A673 (cell line): ENCODE data around the gene TBC1D5.

Experiments used
- CTCF ChIP-seq: fragments of 300-800, 200-600 bp; sonication (generic); conservative IDR thresholded peaks from 2 replicates; pipeline ENCODE4 v1.5.1; 2017; ENCODE audit warnings: low read depth, mild to moderate bottlenecking, antibody characterized with exemption, low read length, moderate library complexity, mixed read lengths
- EZH2 ChIP-seq: fragments of 200-600 bp; sonication (generic); IDR thresholded peaks from 2 replicates; pipeline ENCODE4 v1.6.1; 2017; ENCODE audit warnings: borderline replicate concordance, low read depth, mild to moderate bottlenecking, mixed read lengths, antibody characterized with exemption, low read length; ENCODE audit not compliant: poor library complexity, severe bottlenecking

GRCh38 chr3:17412950-17413530, 329.4 kb downstream of the TBC1D5 start:
- peak; percentile 79 for TF ChIP-seq CTCF
- TF ChIP-seq EZH2: no peak
